Activated CD4-positive, alpha-beta T cell treated with anti-CD3 and anti-CD28 coated beads, Interleukin-2, amount 10 ng/mL, durations not matched to agents 7 days and 5 days (primary cell): ENCODE data around the gene TCTN3. TPM values are rescaled to one million over a fixed set of nuclear protein-coding genes. Genes with fewer than 3 reads are reported as not detected.
"Not testable (repeated sequence)": the region's sequence is repeated elsewhere in the genome, so short reads cannot be mapped to it uniquely, and the experiment has no call there.

Source experiments
- CTCF ChIA-PET: fragments of 350-600 bp; sonication (Branson Sonifier 250); formaldehyde crosslinking; loops from one replicate; lab custom pipeline; 2021; ENCODE audit warnings: antibody characterized with exemption; lab: Charles Lee
- POLR2A ChIA-PET: fragments of 350-600 bp; sonication (Branson Sonifier 250); formaldehyde crosslinking; loops from one replicate; lab custom pipeline; 2021; ENCODE audit warnings: antibody characterized with exemption; lab: Charles Lee
- DNase-seq: peaks from one replicate; pipeline ENCODE4 v3.0.0-alpha.2; 2020
- H3K27ac Mint-ChIP-seq: one replicate; pipeline ENCODE4 v1.8.0; 2021; ENCODE audit warnings: mild to moderate bottlenecking, moderate library complexity, mixed read lengths
- H3K27me3 Mint-ChIP-seq: one replicate; pipeline ENCODE4 v1.8.0; 2021; ENCODE audit warnings: mixed read lengths
- H3K36me3 Mint-ChIP-seq: one replicate; pipeline ENCODE4 v1.8.0; 2021; ENCODE audit warnings: low read depth, mixed read lengths
- H3K4me1 Mint-ChIP-seq: one replicate; pipeline ENCODE4 v1.8.0; 2021; ENCODE audit warnings: mixed read lengths
- H3K4me3 Mint-ChIP-seq: one replicate; pipeline ENCODE4 v1.8.0; 2021; ENCODE audit warnings: mild to moderate bottlenecking, moderate library complexity, mixed read lengths
- H3K9me3 Mint-ChIP-seq: one replicate; pipeline ENCODE4 v1.8.0; 2021; ENCODE audit warnings: mixed read lengths
- total RNA-seq, 2 experiments: library from RNA; stranded (reverse); gene quantifications; one replicate each; pipeline ENCODE4 v1.2.3, GENCODE V29; 2021

The TCTN3 gene, protein sequence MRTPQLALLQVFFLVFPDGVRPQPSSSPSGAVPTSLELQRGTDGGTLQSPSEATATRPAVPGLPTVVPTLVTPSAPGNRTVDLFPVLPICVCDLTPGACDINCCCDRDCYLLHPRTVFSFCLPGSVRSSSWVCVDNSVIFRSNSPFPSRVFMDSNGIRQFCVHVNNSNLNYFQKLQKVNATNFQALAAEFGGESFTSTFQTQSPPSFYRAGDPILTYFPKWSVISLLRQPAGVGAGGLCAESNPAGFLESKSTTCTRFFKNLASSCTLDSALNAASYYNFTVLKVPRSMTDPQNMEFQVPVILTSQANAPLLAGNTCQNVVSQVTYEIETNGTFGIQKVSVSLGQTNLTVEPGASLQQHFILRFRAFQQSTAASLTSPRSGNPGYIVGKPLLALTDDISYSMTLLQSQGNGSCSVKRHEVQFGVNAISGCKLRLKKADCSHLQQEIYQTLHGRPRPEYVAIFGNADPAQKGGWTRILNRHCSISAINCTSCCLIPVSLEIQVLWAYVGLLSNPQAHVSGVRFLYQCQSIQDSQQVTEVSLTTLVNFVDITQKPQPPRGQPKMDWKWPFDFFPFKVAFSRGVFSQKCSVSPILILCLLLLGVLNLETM
- total RNA-seq, result 10 to 100 TPM; 14.3 to 15.6 TPM

- ChIA-PET CTCF (interaction anchor here (0.5 to 3.4 kb wide), 63 partner anchors 9 to 641 kb away, joined by 3 to 149 read pairs (median 4); partner anchors contain the start of genes ALDH18A1 and ENTPD1), POLR2A (interaction anchor here (0.6 kb wide), 1 partner anchor 171 kb away, joined by 3 read pairs; no protein-coding TSS in a partner anchor)
- Mint-ChIP-seq H3K9me3 (no peaks in the 10 kb centered on the region), H3K4me3 (peak within 1 kb of the TSS; percentile 94), H3K36me3 (peaks cover 14% of the 10 kb centered on the region), H3K4me1 (peaks cover 35% of the 10 kb centered on the region), H3K27ac (peak within 1 kb of the TSS; percentile 92), H3K27me3 (peaks cover 2% of the 10 kb centered on the region)
- DNase-seq, result peak; percentile 97
These were observed at the start of gene TCTN3 for GRCh38 chr10:95693668-95694534. TCTN3 (minus strand) TSS chr10:95693927; CDS start chr10:95693899, 28 bp downstream.

GRCh38 chr10:95742962-95743535, 49.3 kb upstream of the TCTN3 start:
- no peaks in the 10 kb centered on the region for H3K4me1 Mint-ChIP-seq
- no peaks in the 10 kb centered on the region for H3K36me3 Mint-ChIP-seq
- H3K4me3 Mint-ChIP-seq, result no peak overlapping the region
- CTCF ChIA-PET, result no interaction called here
- POLR2A ChIA-PET, result no interaction called here
- DNase-seq, result no peak
- no peaks in the 10 kb centered on the region for H3K9me3 Mint-ChIP-seq
- no peaks in the 10 kb centered on the region for H3K27me3 Mint-ChIP-seq
- H3K27ac Mint-ChIP-seq, result no peak overlapping the region

GRCh38 chr10:95742485-95742884, 48.8 kb upstream of the TCTN3 start:
- Mint-ChIP-seq H3K27ac (no peak overlapping the region), H3K4me3 (no peak overlapping the region), H3K4me1 (no peaks in the 10 kb centered on the region), H3K9me3 (no peaks in the 10 kb centered on the region), H3K27me3 (no peaks in the 10 kb centered on the region), H3K36me3 (no peaks in the 10 kb centered on the region)
- DNase-seq, result no peak
- CTCF ChIA-PET, result interaction anchor here (0.8 to 0.9 kb wide), 2 partner anchors 15 to 20 kb away, joined by 3 read pairs; no protein-coding TSS in a partner anchor
- POLR2A ChIA-PET, result no interaction called here

DNA sequence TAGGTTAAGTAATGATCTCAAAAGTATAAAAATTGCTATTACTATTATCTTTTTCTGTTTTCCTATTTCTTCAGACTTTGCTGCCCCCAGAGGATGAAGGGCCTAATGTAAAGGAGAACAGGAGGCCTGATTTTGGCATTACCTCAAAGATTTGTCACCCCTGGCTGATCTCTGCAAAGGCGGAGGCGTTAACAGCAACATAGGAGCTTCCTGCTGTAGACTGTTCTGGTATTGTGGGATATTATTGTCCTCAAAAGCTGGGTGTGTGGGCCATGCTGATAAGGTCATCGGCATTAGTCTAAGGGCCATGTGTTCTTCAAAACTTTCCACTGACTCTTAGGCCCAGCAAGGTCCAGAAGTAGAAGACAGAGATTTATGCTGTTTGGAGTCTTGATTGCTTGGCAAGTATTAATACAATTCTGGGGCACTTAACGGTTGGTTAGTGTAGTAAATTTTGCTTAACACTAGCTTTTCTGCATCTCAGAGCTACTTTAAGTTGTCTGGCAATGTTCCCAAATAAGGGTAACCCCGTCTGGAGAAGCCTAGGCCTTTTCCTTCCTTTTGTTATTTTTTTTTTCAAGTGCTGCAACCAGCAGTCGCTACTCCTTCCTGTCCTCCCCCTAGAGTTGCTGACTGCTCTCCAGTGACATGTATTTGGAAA, 48.2 kb upstream of the TCTN3 start:
- CTCF ChIA-PET, result interaction anchor here (0.6 to 0.9 kb wide), 4 partner anchors 14 to 101 kb away, joined by 3 read pairs; no protein-coding TSS in a partner anchor
- no peak overlapping the region for H3K4me3 Mint-ChIP-seq
- no peak for DNase-seq
- no peaks in the 10 kb centered on the region for H3K36me3 Mint-ChIP-seq
- POLR2A ChIA-PET, result no interaction called here
- no peaks in the 10 kb centered on the region for H3K4me1 Mint-ChIP-seq
- H3K27ac Mint-ChIP-seq, result no peak overlapping the region
- H3K9me3 Mint-ChIP-seq, result no peaks in the 10 kb centered on the region
- no peaks in the 10 kb centered on the region for H3K27me3 Mint-ChIP-seq

DNA sequence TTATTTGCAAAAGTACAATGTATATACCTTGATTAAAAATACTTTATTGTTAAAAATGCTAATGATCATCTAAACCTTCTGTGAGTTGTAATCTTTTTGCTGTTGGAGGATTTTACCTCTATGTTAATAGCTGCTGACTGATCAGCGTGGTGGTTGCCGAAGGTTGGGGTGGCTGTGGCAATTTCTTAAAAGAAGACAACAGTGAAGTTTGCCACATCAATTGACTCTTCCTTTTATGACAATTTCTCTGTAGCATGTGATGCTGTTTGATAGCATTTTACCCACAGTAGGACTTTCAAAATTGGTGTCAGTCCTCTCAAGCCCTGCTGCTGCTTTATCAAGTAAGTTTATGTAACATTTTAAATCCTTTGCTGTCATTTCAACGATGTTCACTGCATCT, 45.3 kb upstream of the TCTN3 start:
- Mint-ChIP-seq H3K27ac (no peak overlapping the region), H3K4me1 (no peaks in the 10 kb centered on the region), H3K36me3 (no peaks in the 10 kb centered on the region), H3K9me3 (peaks cover 8% of the 10 kb centered on the region), H3K4me3 (no peak overlapping the region), H3K27me3 (peaks cover 4% of the 10 kb centered on the region)
- ChIA-PET CTCF (no interaction called here), POLR2A (no interaction called here)
- no peak for DNase-seq

- CTCF ChIA-PET, H3K36me3 Mint-ChIP-seq, POLR2A ChIA-PET, H3K4me1 Mint-ChIP-seq, H3K4me3 Mint-ChIP-seq, H3K27ac Mint-ChIP-seq, DNase-seq: not testable (repeated sequence)
- H3K9me3 Mint-ChIP-seq, result peaks cover 20% of the 10 kb centered on the region
- H3K27me3 Mint-ChIP-seq, result peaks cover 17% of the 10 kb centered on the region
These were observed 39.2 kb upstream of the TCTN3 start for GRCh38 chr10:95732907-95733306.

DNA sequence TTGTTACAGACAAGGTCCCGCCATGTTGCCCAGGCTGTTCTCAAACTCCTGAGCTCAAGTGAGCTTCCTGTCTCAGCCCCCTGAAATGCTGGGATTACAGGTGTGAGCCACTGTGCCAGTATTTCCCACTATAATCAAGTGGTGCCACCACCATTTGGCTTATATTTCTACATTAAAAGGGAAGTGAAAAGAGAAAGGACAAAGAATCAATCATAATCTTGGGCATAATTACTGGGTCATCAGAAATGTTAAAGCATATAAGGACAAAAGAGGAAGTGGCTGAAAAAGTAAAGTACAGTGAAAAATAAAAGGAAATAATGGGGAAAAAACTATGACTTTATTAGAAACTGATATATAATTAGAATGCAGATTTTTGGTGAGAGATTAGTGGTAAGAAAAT, 36.5 kb upstream of the TCTN3 start:
- Mint-ChIP-seq H3K36me3 (peaks cover 3% of the 10 kb centered on the region), H3K27me3 (peaks cover 22% of the 10 kb centered on the region), H3K4me1 (no peaks in the 10 kb centered on the region), H3K9me3 (peaks cover 18% of the 10 kb centered on the region), H3K4me3 (no peak overlapping the region), H3K27ac (no peak overlapping the region)
- ChIA-PET POLR2A (no interaction called here), CTCF (no interaction called here)
- no peak for DNase-seq

DNA sequence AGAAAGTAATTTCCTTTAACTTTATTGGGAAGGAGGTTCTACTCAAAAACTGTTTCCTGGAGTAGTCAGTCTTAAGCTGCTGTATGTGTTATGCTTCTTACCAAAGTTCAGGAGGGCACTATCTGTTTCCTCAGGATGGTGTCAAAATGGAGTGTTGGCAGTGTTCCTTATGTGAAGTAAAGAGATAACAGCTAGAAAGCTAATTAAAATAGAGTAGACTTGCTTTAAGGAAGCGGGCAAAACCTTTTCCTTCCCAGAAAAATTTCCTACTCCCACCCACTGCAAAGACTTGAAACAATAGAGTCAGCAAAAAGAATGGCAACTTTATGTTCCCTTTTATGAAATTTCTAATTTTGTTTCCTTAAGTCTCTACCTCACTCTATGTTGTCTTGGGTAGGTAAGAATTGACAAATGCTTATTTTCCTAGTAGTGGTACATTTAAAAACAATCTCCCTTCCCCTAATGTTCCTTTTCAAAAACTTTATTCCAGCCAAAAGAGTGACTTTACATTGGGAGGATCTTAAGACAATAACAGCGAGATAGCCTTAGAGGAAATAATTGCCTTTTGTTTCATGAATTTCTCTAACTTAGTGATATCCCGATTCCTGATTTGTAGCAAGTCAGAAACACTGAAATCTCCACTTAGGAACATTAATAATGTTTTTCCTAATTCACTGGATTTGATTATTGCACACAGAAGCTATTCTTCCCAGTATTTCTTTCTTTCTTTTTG, 35.8 kb upstream of the TCTN3 start:
- Mint-ChIP-seq H3K27ac (no peak overlapping the region), H3K36me3 (peaks cover 3% of the 10 kb centered on the region), H3K9me3 (peaks cover 15% of the 10 kb centered on the region), H3K27me3 (peaks cover 22% of the 10 kb centered on the region), H3K4me1 (no peaks in the 10 kb centered on the region), H3K4me3 (no peak overlapping the region)
- no peak for DNase-seq
- ChIA-PET CTCF (interaction anchor here (1.7 kb wide), 1 partner anchor 36 kb away, joined by 3 read pairs; the partner anchor contains the start of gene TCTN3), POLR2A (no interaction called here)

- Mint-ChIP-seq H3K4me1 (no peaks in the 10 kb centered on the region), H3K27me3 (peaks cover 22% of the 10 kb centered on the region), H3K4me3 (no peak overlapping the region), H3K9me3 (peaks cover 11% of the 10 kb centered on the region), H3K27ac (no peak overlapping the region), H3K36me3 (peaks cover 3% of the 10 kb centered on the region)
- CTCF ChIA-PET, result interaction anchor here (1.7 kb wide), 1 partner anchor 35 kb away, joined by 3 read pairs; the partner anchor contains the start of gene TCTN3
- DNase-seq, result no peak
- POLR2A ChIA-PET, result no interaction called here
These were observed 34.8 kb upstream of the TCTN3 start for GRCh38 chr10:95728526-95728925.

- CTCF ChIA-PET, result interaction anchor here (1.2 kb wide), 1 partner anchor 20 kb away, joined by 3 read pairs; no protein-coding TSS in a partner anchor
- POLR2A ChIA-PET, H3K9me3 Mint-ChIP-seq, H3K4me3 Mint-ChIP-seq, H3K27ac Mint-ChIP-seq, H3K4me1 Mint-ChIP-seq, H3K27me3 Mint-ChIP-seq, DNase-seq, H3K36me3 Mint-ChIP-seq: not testable (repeated sequence)
These were observed 28.8 kb upstream of the TCTN3 start for GRCh38 chr10:95722496-95722895.

DNA sequence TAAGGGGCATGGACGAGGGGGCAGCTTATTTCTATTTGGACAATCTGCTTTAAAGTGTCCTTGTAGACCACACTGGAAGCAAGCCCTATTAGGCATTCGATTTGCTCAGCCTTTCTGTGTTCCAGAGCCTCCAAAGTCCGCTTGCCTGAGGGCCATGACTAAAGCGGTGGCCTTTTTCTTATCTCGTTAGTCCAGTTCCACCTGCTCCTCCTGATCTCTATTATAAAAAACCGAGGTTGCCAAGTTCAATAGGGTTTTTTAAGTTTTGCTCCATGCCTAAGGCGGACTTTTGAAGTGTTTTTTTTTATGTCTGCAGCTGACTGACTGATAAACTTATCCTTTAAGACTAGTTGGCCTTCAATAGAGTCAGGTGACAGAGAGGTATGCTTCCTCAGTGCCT, 27.0 kb upstream of the TCTN3 start:
- CTCF ChIA-PET, POLR2A ChIA-PET, H3K27me3 Mint-ChIP-seq, DNase-seq, H3K4me1 Mint-ChIP-seq, H3K4me3 Mint-ChIP-seq, H3K27ac Mint-ChIP-seq, H3K36me3 Mint-ChIP-seq, H3K9me3 Mint-ChIP-seq: not testable (repeated sequence)
